Measurements from ENCODE around the gene SPATA13.
"Not testable (repeated sequence)": the region's sequence is repeated elsewhere in the genome, so short reads cannot be mapped to it uniquely, and the experiment has no call there.

SPATA13 gene

GRCh38 chr13:24195626-24196025, 35.1 kb downstream of the SPATA13 start:
- no peak for DNase-seq (ENCODE audit: low read depth in 3 of 3)

GRCh38 chr13:24196593-24197197, 36.2 kb downstream of the SPATA13 start:
- DNase-seq (ENCODE audit: low read depth in 3 of 3): no peak

- no peak for DNase-seq (ENCODE audit: low read depth in 3 of 3)
These were observed 38.5 kb downstream of the SPATA13 start for GRCh38 chr13:24199016-24199415.

- no peak for DNase-seq (ENCODE audit: low read depth in 3 of 3)
These were observed 41.7 kb downstream of the SPATA13 start for GRCh38 chr13:24202215-24202614.

GRCh38 chr13:24203273-24203672, 42.8 kb downstream of the SPATA13 start:
- DNase-seq (ENCODE audit: low read depth in 3 of 3): no peak

GRCh38 chr13:24203811-24204210, 43.3 kb downstream of the SPATA13 start:
- DNase-seq (ENCODE audit: low read depth in 3 of 3): no peak

GRCh38 chr13:24205076-24205475, 44.6 kb downstream of the SPATA13 start:
- not testable (repeated sequence) for DNase-seq (ENCODE audit: low read depth in 3 of 3)

- no peak for DNase-seq (ENCODE audit: low read depth in 3 of 3)
These were observed 47.5 kb downstream of the SPATA13 start for GRCh38 chr13:24207841-24208667.

- no peak for DNase-seq (ENCODE audit: low read depth in 3 of 3)
These were observed 48.6 kb downstream of the SPATA13 start for GRCh38 chr13:24209138-24209537.

GRCh38 chr13:24212254-24212653, 51.7 kb downstream of the SPATA13 start:
- no peak for DNase-seq (ENCODE audit: low read depth in 3 of 3)

- no peak for DNase-seq (ENCODE audit: low read depth in 3 of 3)
These were observed 52.2 kb downstream of the SPATA13 start for GRCh38 chr13:24212674-24213073.

GRCh38 chr13:24213932-24214331, 53.4 kb downstream of the SPATA13 start:
- no peak for DNase-seq (ENCODE audit: low read depth in 3 of 3)

GRCh38 chr13:24214528-24214927, 54.0 kb downstream of the SPATA13 start:
- no peak for DNase-seq (ENCODE audit: low read depth in 3 of 3)

- no peak for DNase-seq (ENCODE audit: low read depth in 3 of 3)
These were observed 54.6 kb downstream of the SPATA13 start for GRCh38 chr13:24215126-24215525.

GRCh38 chr13:24215732-24216131, 55.2 kb downstream of the SPATA13 start:
- no peak for DNase-seq (ENCODE audit: low read depth in 3 of 3)

GRCh38 chr13:24216176-24216575, 55.7 kb downstream of the SPATA13 start:
- no peak for DNase-seq (ENCODE audit: low read depth in 3 of 3)

- DNase-seq (ENCODE audit: low read depth in 3 of 3): not testable (repeated sequence)
These were observed 56.3 kb downstream of the SPATA13 start for GRCh38 chr13:24216779-24217178.

GRCh38 chr13:24217601-24218281, 57.2 kb downstream of the SPATA13 start:
- no peak for DNase-seq (ENCODE audit: low read depth in 3 of 3)

- no peak for DNase-seq (ENCODE audit: low read depth in 3 of 3)
These were observed 57.8 kb downstream of the SPATA13 start for GRCh38 chr13:24218338-24218737.

GRCh38 chr13:24218977-24219376, 58.5 kb downstream of the SPATA13 start:
- DNase-seq (ENCODE audit: low read depth in 3 of 3): no peak

- DNase-seq (ENCODE audit: low read depth in 3 of 3): peak; percentile 24 to 44 (median 32)
These were observed 59.7 kb downstream of the SPATA13 start for GRCh38 chr13:24220086-24220703.

GRCh38 chr13:24221007-24221406, 60.5 kb downstream of the SPATA13 start:
- no peak for DNase-seq (ENCODE audit: low read depth in 3 of 3)
